ENCODE results near the gene TMEM40.

Gene TMEM40

GRCh38 chr3:12719541-12719940, 39.5 kb downstream of the TMEM40 start:
- DNase-seq (ENCODE audit: low read depth), result no peak
- peak overlapping the region; percentile 44 for H3K4me3 ChIP-seq (replicated peaks; ENCODE audit: low read depth, low read length)
- no peak for TF ChIP-seq CTCF (IDR thresholded peaks at IDR 0.05; ENCODE audit: low read length, missing control alignments)

DNA sequence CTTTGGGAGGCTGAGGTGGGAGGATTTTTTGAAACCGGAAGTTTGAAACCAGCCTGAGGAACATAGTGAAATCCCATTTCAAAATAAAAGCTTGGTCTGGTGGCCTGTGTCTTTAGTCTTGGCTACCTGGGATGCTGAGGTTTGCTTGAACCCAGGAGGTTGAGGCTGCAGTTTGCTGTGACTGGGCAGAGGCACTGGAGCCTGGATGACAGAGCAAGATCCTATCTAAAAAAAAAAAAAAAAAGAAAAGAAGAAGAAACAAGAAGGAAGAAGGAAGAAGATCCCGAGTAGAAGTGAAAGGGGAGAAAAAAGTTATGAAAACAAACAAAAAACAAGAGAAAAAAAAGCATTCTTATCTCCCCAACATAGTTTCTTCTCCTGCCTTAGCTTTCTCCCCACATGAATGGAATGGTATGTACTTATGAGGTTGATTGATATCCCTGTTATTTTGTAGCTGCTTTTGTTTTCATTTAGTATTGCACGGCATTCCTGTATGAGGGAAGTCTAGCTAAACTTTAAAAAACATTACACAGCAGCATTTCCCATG, 42.4 kb downstream of the TMEM40 start:
- TF ChIP-seq CTCF (IDR thresholded peaks at IDR 0.05; ENCODE audit: low read length, missing control alignments), result no peak
- DNase-seq (ENCODE audit: low read depth), result peak; percentile 64
- no peak overlapping the region for H3K4me3 ChIP-seq (replicated peaks; ENCODE audit: low read depth, low read length)

DNA sequence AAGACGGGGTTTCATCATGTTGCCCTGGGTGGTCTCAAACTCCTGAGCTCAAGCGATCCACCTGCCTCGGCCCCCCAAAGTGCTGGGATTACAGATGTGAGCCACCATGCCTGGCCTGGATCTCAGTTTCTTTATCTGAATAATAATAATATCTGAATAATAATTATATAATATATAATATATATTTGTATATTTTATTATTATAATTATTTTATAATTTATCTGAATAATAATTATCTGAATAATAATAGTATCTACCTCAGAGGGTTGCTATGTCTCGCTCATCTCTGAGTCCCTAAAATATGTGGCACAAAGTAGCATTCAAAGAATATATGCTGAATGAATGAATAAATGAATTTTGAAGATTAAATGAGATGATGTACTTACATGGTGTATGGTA, 44.8 kb downstream of the TMEM40 start:
- no peak for DNase-seq (ENCODE audit: low read depth)
- TF ChIP-seq CTCF (IDR thresholded peaks at IDR 0.05; ENCODE audit: low read length, missing control alignments), result no peak
- no peak overlapping the region for H3K4me3 ChIP-seq (replicated peaks; ENCODE audit: low read depth, low read length)

GRCh38 chr3:12710062-12710461, 49.0 kb downstream of the TMEM40 start:
- no peak for TF ChIP-seq CTCF (IDR thresholded peaks at IDR 0.05; ENCODE audit: low read length, missing control alignments)
- no peak overlapping the region for H3K4me3 ChIP-seq (replicated peaks; ENCODE audit: low read depth, low read length)
- no peak for DNase-seq (ENCODE audit: low read depth)

- no peak overlapping the region for H3K4me3 ChIP-seq (replicated peaks; ENCODE audit: low read depth, low read length)
- no peak for DNase-seq (ENCODE audit: low read depth)
- no peak for TF ChIP-seq CTCF (IDR thresholded peaks at IDR 0.05; ENCODE audit: low read length, missing control alignments)
Observed at GRCh38 chr3:12709334-12709733, 49.7 kb downstream of the TMEM40 start.

- peak; percentile 70 for DNase-seq (ENCODE audit: low read depth)
- peak; percentile 25 for TF ChIP-seq CTCF (IDR thresholded peaks at IDR 0.05; ENCODE audit: low read length, missing control alignments)
- no peak overlapping the region for H3K4me3 ChIP-seq (replicated peaks; ENCODE audit: low read depth, low read length)
Observed at GRCh38 chr3:12708584-12709192, 50.4 kb downstream of the TMEM40 start.

DNA sequence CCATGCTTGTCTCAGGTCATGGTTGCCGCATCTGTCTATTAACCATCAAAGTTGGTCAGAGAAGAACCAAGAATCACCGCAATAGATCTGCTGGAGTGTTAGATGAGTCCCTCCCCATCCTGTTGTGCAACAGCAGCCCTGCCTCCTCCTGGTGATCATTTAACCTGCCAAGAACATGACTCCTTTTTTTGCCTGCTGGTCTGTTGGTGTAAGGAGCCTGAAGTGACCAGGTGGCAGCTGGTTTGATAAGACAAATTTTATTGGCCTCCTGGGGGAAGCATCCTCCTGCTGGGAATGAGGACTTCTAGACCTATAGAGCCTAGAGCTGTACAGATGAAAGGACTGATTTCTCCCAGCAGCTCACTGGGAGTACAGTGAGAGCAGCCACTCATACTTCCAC, 51.6 kb downstream of the TMEM40 start:
- peak; percentile 40 for DNase-seq (ENCODE audit: low read depth)

More for the DNA sequence above, 51.6 kb downstream of the TMEM40 start:
- H3K4me3 ChIP-seq (replicated peaks; ENCODE audit: low read depth, low read length), result no peak overlapping the region
- TF ChIP-seq CTCF (IDR thresholded peaks at IDR 0.05; ENCODE audit: low read length, missing control alignments), result no peak

Data from fibroblast of pulmonary artery (primary cell).